GM12865 (cell line): Measurements from ENCODE around the gene LMTK3.

Source experiments
- DNase-seq: peaks from one replicate; pipeline ENCODE4 v3.0.0; 2010; ENCODE audit warnings: low read depth
- H3K4me3 ChIP-seq: 2 replicates; pipeline ENCODE4 v1.5.1; 2011; ENCODE audit warnings: mild to moderate bottlenecking, low read depth, low read length, control low read depth
- TF ChIP-seq, protein P1 (sequence below): IDR thresholded peaks from 2 replicates; pipeline ENCODE4 v1.5.1; 2011; ENCODE audit warnings: low read length, control low read depth, low read depth, inconsistent platforms; ENCODE audit not compliant: insufficient read depth; ENCODE audit errors: missing control alignments

The LMTK3 gene

DNA sequence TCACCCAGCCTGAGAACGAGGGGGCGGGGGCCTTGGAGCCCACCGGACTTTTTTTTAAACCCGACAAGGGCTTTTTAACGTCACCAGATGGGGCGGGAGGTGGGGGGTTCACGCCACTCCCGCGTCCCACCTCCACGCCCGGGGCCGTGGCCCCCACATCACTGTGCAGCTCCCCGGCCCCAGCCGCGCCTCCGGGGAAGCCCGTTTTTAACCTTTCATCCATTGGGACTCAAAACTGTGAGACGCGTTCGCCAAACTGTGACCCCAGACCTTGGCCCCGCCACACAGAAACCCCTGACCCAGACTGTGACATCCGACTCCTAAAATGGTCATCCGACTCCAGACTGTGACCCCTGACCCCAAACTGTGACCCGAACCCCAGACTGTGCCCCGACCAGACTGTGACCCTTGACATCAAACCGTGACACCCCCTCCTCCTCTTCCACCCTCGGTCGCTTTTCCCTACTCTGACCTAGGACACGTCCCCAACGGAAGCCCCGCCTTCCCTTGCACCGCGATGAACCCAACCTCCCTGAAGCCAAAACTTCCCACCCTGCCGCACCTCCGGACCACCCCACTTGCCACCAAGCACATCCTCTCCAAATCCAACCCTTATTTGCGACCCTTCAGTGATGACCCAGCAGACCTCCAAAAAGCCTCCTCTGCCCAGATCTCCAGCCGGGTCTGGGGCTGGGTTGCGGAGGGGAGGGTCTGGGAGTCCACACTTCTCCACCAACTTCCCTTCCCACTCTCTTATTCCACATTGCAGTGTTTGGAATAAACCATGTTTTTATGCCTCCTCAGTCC, 67.3 kb downstream of the LMTK3 start:
- peak overlapping the region; percentile 88 for H3K4me3 ChIP-seq
- TF ChIP-seq, protein P1, sequence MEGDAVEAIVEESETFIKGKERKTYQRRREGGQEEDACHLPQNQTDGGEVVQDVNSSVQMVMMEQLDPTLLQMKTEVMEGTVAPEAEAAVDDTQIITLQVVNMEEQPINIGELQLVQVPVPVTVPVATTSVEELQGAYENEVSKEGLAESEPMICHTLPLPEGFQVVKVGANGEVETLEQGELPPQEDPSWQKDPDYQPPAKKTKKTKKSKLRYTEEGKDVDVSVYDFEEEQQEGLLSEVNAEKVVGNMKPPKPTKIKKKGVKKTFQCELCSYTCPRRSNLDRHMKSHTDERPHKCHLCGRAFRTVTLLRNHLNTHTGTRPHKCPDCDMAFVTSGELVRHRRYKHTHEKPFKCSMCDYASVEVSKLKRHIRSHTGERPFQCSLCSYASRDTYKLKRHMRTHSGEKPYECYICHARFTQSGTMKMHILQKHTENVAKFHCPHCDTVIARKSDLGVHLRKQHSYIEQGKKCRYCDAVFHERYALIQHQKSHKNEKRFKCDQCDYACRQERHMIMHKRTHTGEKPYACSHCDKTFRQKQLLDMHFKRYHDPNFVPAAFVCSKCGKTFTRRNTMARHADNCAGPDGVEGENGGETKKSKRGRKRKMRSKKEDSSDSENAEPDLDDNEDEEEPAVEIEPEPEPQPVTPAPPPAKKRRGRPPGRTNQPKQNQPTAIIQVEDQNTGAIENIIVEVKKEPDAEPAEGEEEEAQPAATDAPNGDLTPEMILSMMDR, result no peak
- no peak for DNase-seq

DNA sequence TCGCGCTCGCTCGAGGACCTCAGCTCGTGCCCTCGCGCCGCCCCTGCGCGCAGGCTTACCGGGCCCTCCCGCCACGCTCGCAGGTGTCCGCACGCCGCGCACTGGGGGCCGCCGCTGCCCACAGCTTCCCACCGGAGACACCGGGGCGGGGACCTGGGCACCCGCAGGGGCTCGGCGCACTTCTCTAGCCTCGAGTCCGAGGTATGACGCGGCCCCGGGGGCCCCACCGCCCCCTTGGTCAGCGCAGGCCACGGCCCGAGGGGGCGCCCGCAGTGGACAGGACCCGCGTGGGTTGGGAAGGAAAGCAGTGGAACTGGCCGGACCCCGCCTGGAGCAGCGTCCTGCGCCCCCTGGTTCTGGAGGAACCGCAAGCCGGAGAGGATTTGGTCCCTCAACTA, 67.9 kb downstream of the LMTK3 start:
- no peak overlapping the region for H3K4me3 ChIP-seq
- TF ChIP-seq, protein P1, result no peak
- DNase-seq, result no peak

DNA sequence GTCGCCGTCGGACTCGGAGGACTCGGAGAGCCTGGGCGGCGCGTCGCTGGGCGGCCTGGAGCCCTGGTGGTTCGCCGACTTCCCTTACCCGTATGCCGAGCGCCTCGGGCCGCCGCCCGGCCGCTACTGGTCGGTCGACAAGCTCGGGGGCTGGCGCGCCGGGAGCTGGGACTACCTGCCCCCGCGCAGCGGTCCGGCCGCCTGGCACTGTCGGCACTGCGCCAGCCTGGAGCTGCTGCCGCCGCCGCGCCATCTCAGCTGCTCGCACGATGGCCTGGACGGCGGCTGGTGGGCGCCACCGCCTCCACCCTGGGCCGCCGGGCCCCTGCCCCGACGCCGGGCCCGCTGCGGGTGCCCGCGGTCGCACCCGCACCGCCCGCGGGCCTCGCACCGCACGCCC, 68.4 kb downstream of the LMTK3 start:
- DNase-seq, result no peak
- no peak overlapping the region for H3K4me3 ChIP-seq
- TF ChIP-seq, protein P1, result no peak

DNA sequence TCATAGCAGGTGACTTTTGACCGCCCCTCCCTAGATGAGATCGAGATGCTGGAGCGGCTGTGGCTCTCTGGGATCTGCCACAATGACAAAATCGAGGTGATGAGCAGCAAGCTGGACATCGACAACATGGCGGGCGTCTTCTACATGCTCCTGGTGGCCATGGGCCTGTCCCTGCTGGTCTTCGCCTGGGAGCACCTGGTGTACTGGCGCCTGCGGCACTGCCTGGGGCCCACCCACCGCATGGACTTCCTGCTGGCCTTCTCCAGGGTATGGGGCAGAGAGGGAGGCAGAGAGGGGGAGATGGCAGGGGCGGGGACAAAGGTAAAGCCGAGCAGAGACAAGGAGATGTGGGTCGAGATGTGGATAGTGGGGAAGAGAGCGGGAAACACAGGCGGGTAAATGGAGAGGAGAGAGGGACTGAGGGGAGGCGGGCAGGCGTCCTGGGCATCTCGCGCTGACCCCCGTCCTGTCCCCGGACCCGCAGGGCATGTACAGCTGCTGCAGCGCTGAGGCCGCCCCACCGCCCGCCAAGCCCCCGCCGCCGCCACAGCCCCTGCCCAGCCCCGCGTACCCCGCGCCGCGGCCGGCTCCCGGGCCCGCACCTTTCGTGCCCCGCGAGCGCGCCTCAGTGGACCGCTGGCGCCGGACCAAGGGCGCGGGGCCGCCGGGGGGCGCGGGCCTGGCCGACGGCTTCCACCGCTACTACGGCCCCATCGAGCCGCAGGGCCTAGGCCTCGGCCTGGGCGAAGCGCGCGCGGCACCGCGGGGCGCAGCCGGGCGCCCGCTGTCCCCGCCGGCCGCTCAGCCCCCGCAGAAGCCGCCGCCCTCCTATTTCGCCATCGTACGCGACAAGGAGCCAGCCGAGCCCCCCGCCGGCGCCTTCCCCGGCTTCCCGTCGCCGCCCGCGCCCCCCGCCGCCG, 69.3 kb downstream of the LMTK3 start:
- TF ChIP-seq, protein P1, result no peak
- DNase-seq, result no peak
- H3K4me3 ChIP-seq, result no peak overlapping the region

DNA sequence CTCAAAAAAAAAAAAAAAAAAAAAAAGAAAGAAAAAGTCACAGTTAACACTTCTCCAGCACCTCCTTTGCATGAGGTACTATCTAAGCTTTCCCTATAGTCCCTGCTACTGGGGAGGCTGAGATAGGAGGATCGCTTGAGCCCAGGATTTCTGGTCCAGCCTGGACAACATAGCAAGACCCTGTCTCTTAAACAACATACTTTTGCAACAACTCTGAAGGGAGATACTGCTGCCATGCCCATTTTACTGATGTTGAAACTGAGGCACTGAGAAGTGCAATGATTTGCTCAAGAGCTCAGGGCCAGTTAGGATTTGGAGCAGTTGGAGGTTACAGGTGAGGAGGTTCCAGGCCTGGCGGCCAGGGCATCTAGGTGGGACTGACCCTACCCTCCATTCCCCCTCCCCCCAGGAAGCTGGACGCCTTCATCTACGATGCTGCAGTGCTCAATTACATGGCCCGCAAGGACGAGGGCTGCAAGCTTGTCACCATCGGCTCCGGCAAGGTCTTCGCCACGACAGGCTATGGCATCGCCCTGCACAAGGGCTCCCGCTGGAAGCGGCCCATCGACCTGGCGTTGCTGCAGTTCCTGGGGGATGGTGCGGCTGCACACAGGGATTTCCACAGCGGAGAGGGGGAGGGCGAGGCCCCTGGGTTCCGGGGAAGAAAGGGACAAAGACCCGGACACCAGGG, 70.1 kb downstream of the LMTK3 start:
- TF ChIP-seq, protein P1, result no peak
- H3K4me3 ChIP-seq, result no peak overlapping the region
- DNase-seq, result no peak

DNA sequence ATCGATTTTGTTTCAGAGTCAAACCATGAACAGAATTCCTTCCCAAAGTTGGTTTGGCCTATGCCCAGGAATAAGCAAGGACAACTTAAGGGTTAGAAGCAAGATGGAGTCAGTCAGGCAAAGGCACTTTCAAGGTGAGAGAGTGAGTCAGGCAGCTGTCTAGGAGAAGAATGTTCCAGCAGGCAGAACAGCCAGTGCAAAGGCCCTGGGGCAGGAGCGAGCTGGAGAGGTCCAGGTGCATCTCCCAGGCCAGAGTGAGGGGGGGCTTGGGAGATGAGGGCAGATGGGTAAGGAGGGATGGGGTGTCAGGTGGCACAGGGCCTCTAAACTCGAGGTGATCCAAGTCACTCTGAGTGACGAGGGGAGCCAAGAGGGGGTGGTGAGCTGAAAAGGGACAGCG, 75.0 kb downstream of the LMTK3 start:
- TF ChIP-seq, protein P1, result no peak
- no peak overlapping the region for H3K4me3 ChIP-seq
- no peak for DNase-seq
